SK-N-SH treated with all-trans-retinoic acid at 6 μM for 48 hours (cell line): Measurements from ENCODE around the gene KLF2.

Experiments used
- ATAC-seq: fragments of 200-7000 bp; cut with Tn5 transposase; 3 replicates; pipeline ENCODE4 v1.9.1; 2020; ENCODE audit warnings: mild to moderate bottlenecking, moderate library complexity
- ARNTL ChIP-seq: fragments of 450-650 bp; formaldehyde crosslinking; IDR thresholded peaks from 2 replicates; pipeline ENCODE4 v1.5.0; 2020; ENCODE audit warnings: low read depth, mild to moderate bottlenecking, moderate library complexity, borderline replicate concordance
- BACH2 ChIP-seq: fragments of 250-450 bp; sonication (Bioruptor Pico); IDR thresholded peaks from 2 replicates; pipeline ENCODE4 v1.9.0; 2021; ENCODE audit warnings: mild to moderate bottlenecking, borderline replicate concordance
- CSDC2 ChIP-seq: fragments of 250-450 bp; sonication (Bioruptor Pico); IDR thresholded peaks from 2 replicates; pipeline ENCODE4 v1.5.0; 2020; ENCODE audit warnings: mild to moderate bottlenecking, moderate library complexity
- ESRRG ChIP-seq: fragments of 250-450 bp; sonication (Bioruptor Pico); IDR thresholded peaks from 2 replicates; pipeline ENCODE4 v1.6.1; 2021; ENCODE audit warnings: mild to moderate bottlenecking
- GLIS3 ChIP-seq: fragments of 250-450 bp; sonication (Bioruptor Pico); IDR thresholded peaks from 2 replicates; pipeline ENCODE4 v1.5.0; 2020; ENCODE audit warnings: mild to moderate bottlenecking, moderate library complexity
- POU6F1 ChIP-seq: fragments of 250-450 bp; sonication (Bioruptor Pico); IDR thresholded peaks from 2 replicates; pipeline ENCODE4 v1.8.0; 2021; ENCODE audit warnings: low read depth, mild to moderate bottlenecking, moderate library complexity, borderline replicate concordance
- PPARA ChIP-seq: fragments of 250-450 bp; sonication (Bioruptor Pico); IDR thresholded peaks from 2 replicates; pipeline ENCODE4 v1.5.0; 2020; ENCODE audit warnings: mild to moderate bottlenecking, borderline replicate concordance
- RARB ChIP-seq: fragments of 250-450 bp; sonication (Bioruptor Pico); IDR thresholded peaks from 2 replicates; pipeline ENCODE4 v1.8.0; 2021; ENCODE audit warnings: mild to moderate bottlenecking, moderate library complexity
- SNAI2 ChIP-seq: fragments of 250-450 bp; sonication (Bioruptor Pico); IDR thresholded peaks from 2 replicates; pipeline ENCODE4 v1.5.0; 2020; ENCODE audit warnings: mild to moderate bottlenecking, moderate library complexity
- TSHZ2 ChIP-seq: fragments of 250-450 bp; sonication (Bioruptor Pico); IDR thresholded peaks from 2 replicates; pipeline ENCODE4 v1.5.0; 2020; ENCODE audit warnings: mild to moderate bottlenecking, moderate library complexity
- ZC3H10 ChIP-seq: fragments of 250-450 bp; sonication (Bioruptor Pico); IDR thresholded peaks from 2 replicates; pipeline ENCODE4 v1.5.1; 2021; ENCODE audit warnings: mild to moderate bottlenecking, moderate library complexity
- ZFP3 ChIP-seq: fragments of 250-450 bp; sonication (Bioruptor Pico); IDR thresholded peaks from 2 replicates; pipeline ENCODE4 v1.5.0; 2020; ENCODE audit warnings: mild to moderate bottlenecking, moderate library complexity
- ZFP30 ChIP-seq: fragments of 450-650 bp; formaldehyde crosslinking; IDR thresholded peaks from 2 replicates; pipeline ENCODE4 v1.5.0; 2022; ENCODE audit warnings: mild to moderate bottlenecking, moderate library complexity
- ZNF565 ChIP-seq: fragments of 450-650 bp; formaldehyde crosslinking; conservative IDR thresholded peaks from 2 replicates; pipeline ENCODE4 v1.5.0; 2020; ENCODE audit warnings: low read depth, mild to moderate bottlenecking, moderate library complexity
- ZNF70 ChIP-seq: fragments of 450-650 bp; formaldehyde crosslinking; IDR thresholded peaks from 2 replicates; pipeline ENCODE4 v1.5.0; 2020; ENCODE audit warnings: mild to moderate bottlenecking, moderate library complexity
- ZNF8 ChIP-seq: fragments of 450-650 bp; formaldehyde crosslinking; IDR thresholded peaks from 2 replicates; pipeline ENCODE4 v1.5.0; 2020; ENCODE audit warnings: mild to moderate bottlenecking, moderate library complexity
- TF ChIP-seq, protein P1 (sequence below): fragments of 250-450 bp; sonication (Bioruptor Pico); IDR thresholded peaks from 2 replicates; pipeline ENCODE4 v1.8.0; 2020; ENCODE audit warnings: mild to moderate bottlenecking, moderate library complexity, borderline replicate concordance
- TF ChIP-seq, protein P2 (sequence below): fragments of 250-450 bp; sonication (Bioruptor Pico); IDR thresholded peaks from 2 replicates; pipeline ENCODE4 v1.5.1; 2021; ENCODE audit warnings: mild to moderate bottlenecking, moderate library complexity

KLF2 gene

DNA sequence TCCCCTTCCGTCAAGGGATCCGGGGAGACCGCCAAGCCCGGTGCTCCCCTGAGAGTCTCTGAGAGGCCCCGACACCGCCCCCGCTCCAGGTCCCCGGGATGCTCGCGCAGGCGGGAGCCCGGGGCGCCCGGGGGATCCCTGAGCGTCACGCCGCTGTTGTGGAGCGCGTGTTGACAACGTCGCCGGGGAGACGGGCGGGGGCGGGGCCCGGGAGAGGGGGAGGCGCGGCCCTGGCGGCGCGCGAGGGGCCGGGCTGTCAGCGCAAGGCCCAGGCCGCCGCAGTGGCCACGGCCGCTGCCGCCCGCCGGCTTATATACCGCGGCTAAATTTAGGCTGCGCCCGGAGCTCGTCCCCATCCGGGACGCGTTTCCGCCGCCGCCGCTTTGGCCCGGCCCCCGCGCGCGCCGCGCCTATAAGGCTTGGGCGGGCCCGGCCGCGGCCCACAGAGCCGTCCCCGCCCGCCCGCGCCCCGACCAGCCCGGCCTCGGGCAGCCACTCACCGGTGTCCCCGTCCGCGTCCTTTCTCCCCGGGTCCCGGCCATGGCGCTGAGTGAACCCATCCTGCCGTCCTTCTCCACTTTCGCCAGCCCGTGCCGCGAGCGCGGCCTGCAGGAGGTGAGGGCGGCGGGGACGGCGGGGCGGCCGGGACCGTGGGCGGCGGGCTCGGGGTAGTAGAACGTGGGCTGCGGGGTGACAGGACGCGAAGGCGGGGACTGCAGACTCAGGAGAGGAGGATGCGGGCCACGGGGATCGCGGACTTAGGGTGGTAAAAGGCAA lies at the start of gene KLF2:
TSS of gene KLF2 (plus strand) at position 443 of the 777 bp plus-strand sequence. CDS start at position 541, 98 bp downstream.
- ATAC-seq: peak; percentile 68
- no peak for TF ChIP-seq GLIS3 (CRISPR knock-in tag)
- TF ChIP-seq BACH2: no peak
- TF ChIP-seq, protein P1, sequence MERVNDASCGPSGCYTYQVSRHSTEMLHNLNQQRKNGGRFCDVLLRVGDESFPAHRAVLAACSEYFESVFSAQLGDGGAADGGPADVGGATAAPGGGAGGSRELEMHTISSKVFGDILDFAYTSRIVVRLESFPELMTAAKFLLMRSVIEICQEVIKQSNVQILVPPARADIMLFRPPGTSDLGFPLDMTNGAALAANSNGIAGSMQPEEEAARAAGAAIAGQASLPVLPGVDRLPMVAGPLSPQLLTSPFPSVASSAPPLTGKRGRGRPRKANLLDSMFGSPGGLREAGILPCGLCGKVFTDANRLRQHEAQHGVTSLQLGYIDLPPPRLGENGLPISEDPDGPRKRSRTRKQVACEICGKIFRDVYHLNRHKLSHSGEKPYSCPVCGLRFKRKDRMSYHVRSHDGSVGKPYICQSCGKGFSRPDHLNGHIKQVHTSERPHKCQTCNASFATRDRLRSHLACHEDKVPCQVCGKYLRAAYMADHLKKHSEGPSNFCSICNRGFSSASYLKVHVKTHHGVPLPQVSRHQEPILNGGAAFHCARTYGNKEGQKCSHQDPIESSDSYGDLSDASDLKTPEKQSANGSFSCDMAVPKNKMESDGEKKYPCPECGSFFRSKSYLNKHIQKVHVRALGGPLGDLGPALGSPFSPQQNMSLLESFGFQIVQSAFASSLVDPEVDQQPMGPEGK (CRISPR knock-in tag): no peak
- no peak for TF ChIP-seq ZNF70
- TF ChIP-seq ARNTL (CRISPR knock-in tag): no peak
- TF ChIP-seq ZFP30: no peak
- TF ChIP-seq ZC3H10 (CRISPR knock-in tag): no peak
- no peak for TF ChIP-seq ESRRG (CRISPR knock-in tag)
- TF ChIP-seq POU6F1 (CRISPR knock-in tag): no peak
- TF ChIP-seq PPARA: no peak
- no peak for TF ChIP-seq ZNF8 (CRISPR knock-in tag)
- TF ChIP-seq RARB (CRISPR knock-in tag): no peak
- TF ChIP-seq, protein P2, sequence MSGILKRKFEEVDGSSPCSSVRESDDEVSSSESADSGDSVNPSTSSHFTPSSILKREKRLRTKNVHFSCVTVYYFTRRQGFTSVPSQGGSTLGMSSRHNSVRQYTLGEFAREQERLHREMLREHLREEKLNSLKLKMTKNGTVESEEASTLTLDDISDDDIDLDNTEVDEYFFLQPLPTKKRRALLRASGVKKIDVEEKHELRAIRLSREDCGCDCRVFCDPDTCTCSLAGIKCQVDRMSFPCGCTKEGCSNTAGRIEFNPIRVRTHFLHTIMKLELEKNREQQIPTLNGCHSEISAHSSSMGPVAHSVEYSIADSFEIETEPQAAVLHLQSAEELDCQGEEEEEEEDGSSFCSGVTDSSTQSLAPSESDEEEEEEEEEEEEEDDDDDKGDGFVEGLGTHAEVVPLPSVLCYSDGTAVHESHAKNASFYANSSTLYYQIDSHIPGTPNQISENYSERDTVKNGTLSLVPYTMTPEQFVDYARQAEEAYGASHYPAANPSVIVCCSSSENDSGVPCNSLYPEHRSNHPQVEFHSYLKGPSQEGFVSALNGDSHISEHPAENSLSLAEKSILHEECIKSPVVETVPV (CRISPR knock-in tag): no peak
- no peak for TF ChIP-seq ZFP3
- no peak for TF ChIP-seq TSHZ2 (CRISPR knock-in tag)

GRCh38 chr19:16280306-16280705 lies 44.3 kb upstream of the KLF2 start:
- no peak for ATAC-seq
- TF ChIP-seq ZNF8 (CRISPR knock-in tag) (no peak), ZC3H10 (CRISPR knock-in tag) (no peak), CSDC2 (no peak), TSHZ2 (CRISPR knock-in tag) (no peak), ZNF565 (CRISPR knock-in tag) (no peak), ZFP3 (no peak), SNAI2 (CRISPR knock-in tag) (no peak), POU6F1 (CRISPR knock-in tag) (no peak)
- TF ChIP-seq, protein P1 (CRISPR knock-in tag): no peak
